H1 (cell line): ENCODE measurements around the gene CTPS2. TPM values are rescaled to one million over a fixed set of nuclear protein-coding genes. Genes with fewer than 3 reads are reported as not detected.
A peak's percentile ranks its signal among the peaks of the same experiment; 100 is the strongest.

Experiments
- CTCF ChIA-PET: fragments of 300-600 bp; sonication (Branson Sonifier 250); formaldehyde crosslinking; loops from one replicate; lab custom pipeline; 2021; ENCODE audit not compliant: partially characterized antibody; lab: Charles Lee
- POLR2A ChIA-PET: fragments of 300-600 bp; sonication (Branson Sonifier 250); formaldehyde crosslinking; loops from one replicate; lab custom pipeline; 2021; ENCODE audit warnings: inconsistent platforms; ENCODE audit not compliant: partially characterized antibody; lab: Charles Lee
- DNase-seq, 2 experiments: peaks; one replicate each; pipeline versions ENCODE4 v3.0.0 to v3.0.0-alpha.2; 2010 to 2022; ENCODE audit warnings: low spot score in 2 of 2, low read depth in 1 of 2, mixed read lengths in 1 of 2
- FAIRE-seq: peaks from 2 replicates; lab custom pipeline; 2011; peaks lifted over from hg19 to GRCh38; lab: Jason Lieb, UNC
- H2AFZ ChIP-seq: 2 replicates; pipeline ENCODE4 v1.8.1; 2012; ENCODE audit warnings: low read length, inconsistent platforms
- H2AK5ac ChIP-seq: 2 replicates; pipeline ENCODE4 v1.6.1; 2013; ENCODE audit warnings: low read depth, low read length
- H2BK120ac ChIP-seq: replicated peaks from 2 replicates; pipeline ENCODE3; 2013; ENCODE audit warnings: low read depth, low read length, inconsistent platforms
- H2BK12ac ChIP-seq: 2 replicates; pipeline ENCODE4 v1.6.1; 2013; ENCODE audit warnings: low read depth, low read length
- H2BK15ac ChIP-seq: 2 replicates; pipeline ENCODE4 v1.6.1; 2013; ENCODE audit warnings: low read length
- H2BK20ac ChIP-seq: 2 replicates; pipeline ENCODE4 v1.6.1; 2013; ENCODE audit warnings: low read length
- H2BK5ac ChIP-seq: 2 replicates; pipeline ENCODE4 v1.6.1; 2013; ENCODE audit warnings: low read depth, low read length
- H3K14ac ChIP-seq: 2 replicates; pipeline ENCODE4 v1.6.1; 2013; ENCODE audit warnings: inconsistent platforms; ENCODE audit not compliant: insufficient read length
- H3K18ac ChIP-seq: 2 replicates; pipeline ENCODE4 v1.6.1; 2013; ENCODE audit warnings: low read length; ENCODE audit errors: extremely low read depth
- H3K23ac ChIP-seq: 2 replicates; pipeline ENCODE4 v1.6.1; 2013; ENCODE audit warnings: inconsistent platforms; ENCODE audit not compliant: insufficient read length
- H3K23me2 ChIP-seq: 2 replicates; pipeline ENCODE4 v1.6.1; 2013; ENCODE audit warnings: low read depth, low read length
- H3K27ac ChIP-seq: 2 replicates; pipeline ENCODE4 v1.6.1; 2011; ENCODE audit warnings: low read depth, low read length, inconsistent platforms
- H3K27me3 ChIP-seq, 4 experiments: replicated peaks in 1 of 4; 1 replicate in 1 of 4; 2 replicates in 3 of 4; pipeline versions ENCODE4 v1.6.1 to v1.8.1; 2011 to 2013; ENCODE audit warnings: low read length in 3 of 4, mild to moderate bottlenecking in 3 of 4, inconsistent platforms in 2 of 4, mixed read lengths in 2 of 4, moderate library complexity in 1 of 4; ENCODE audit not compliant: control insufficient read depth in 3 of 4, insufficient read depth in 3 of 4; ENCODE audit errors: extremely low read depth in 1 of 4
- H3K36me3 ChIP-seq, 4 experiments: 2 replicates each; pipeline versions ENCODE4 v1.6.1 to v1.8.1; 2011 to 2013; ENCODE audit warnings: mild to moderate bottlenecking in 4 of 4, low read length in 3 of 4, moderate library complexity in 2 of 4, control low read depth in 1 of 4, inconsistent platforms in 1 of 4; ENCODE audit not compliant: insufficient read depth in 4 of 4, control insufficient read depth in 2 of 4
- H3K4ac ChIP-seq: replicated peaks from 2 replicates; pipeline ENCODE3; 2013; ENCODE audit warnings: low read length, low read depth, mixed read lengths, inconsistent platforms; ENCODE audit not compliant: insufficient read length
- H3K4me1 ChIP-seq, 4 experiments: replicated peaks in 1 of 4; 1 replicate in 1 of 4; 2 replicates in 3 of 4; pipeline versions ENCODE4 v1.6.1 to v1.8.1; 2011 to 2013; ENCODE audit warnings: low read length in 3 of 4, inconsistent platforms in 2 of 4, mixed read lengths in 1 of 4; ENCODE audit not compliant: insufficient read depth in 4 of 4, control insufficient read depth in 3 of 4
- H3K4me2 ChIP-seq, 2 experiments: 2 replicates each; pipeline versions ENCODE4 v1.6.1 to v1.8.1; 2011 to 2013; ENCODE audit warnings: low read depth in 2 of 2, low read length in 2 of 2, control low read depth in 1 of 2, inconsistent platforms in 1 of 2, mild to moderate bottlenecking in 1 of 2; ENCODE audit not compliant: insufficient read depth in 1 of 2
- H3K4me3 ChIP-seq, 4 experiments: fragments of 200-600, 300-600 bp in 1 of 4; sonication (generic), shearing (Covaris generic), sonication (Bioruptor Twin) in 1 of 4; 2 replicates each; pipeline versions ENCODE4 v1.5.1 to v1.8.1; 2011 to 2016; ENCODE audit warnings: low read length in 4 of 4, low read depth in 3 of 4, control low read depth in 2 of 4, inconsistent platforms in 2 of 4, mild to moderate bottlenecking in 2 of 4, mixed read lengths in 1 of 4, moderate library complexity in 1 of 4; ENCODE audit not compliant: insufficient read depth in 2 of 4; ENCODE audit errors: extremely low read depth in 1 of 4
- H3K56ac ChIP-seq: replicated peaks from 2 replicates; pipeline ENCODE3; 2013; ENCODE audit warnings: low read depth, mild to moderate bottlenecking, mixed read lengths, low read length, inconsistent platforms; ENCODE audit not compliant: insufficient read length
- H3K79me1 ChIP-seq: 2 replicates; pipeline ENCODE4 v1.6.1; 2013; ENCODE audit warnings: low read depth, low read length, control low read depth
- H3K79me2 ChIP-seq, 2 experiments: 2 replicates each; pipeline versions ENCODE4 v1.6.1 to v1.8.1; 2012 to 2013; ENCODE audit warnings: low read length in 2 of 2, mild to moderate bottlenecking in 2 of 2, inconsistent platforms in 1 of 2; ENCODE audit not compliant: insufficient read depth in 2 of 2, control insufficient read depth in 1 of 2
- H3K9ac ChIP-seq, 4 experiments: replicated peaks in 1 of 4; 1 replicate in 1 of 4; 2 replicates in 3 of 4; pipeline versions ENCODE4 v1.6.1 to v1.8.1; 2011 to 2013; ENCODE audit warnings: low read depth in 3 of 4, low read length in 3 of 4, control low read depth in 2 of 4, mild to moderate bottlenecking in 2 of 4, moderate library complexity in 2 of 4, inconsistent platforms in 1 of 4; ENCODE audit errors: extremely low read depth in 1 of 4
- H3K9me3 ChIP-seq, 2 experiments: 2 replicates each; pipeline versions ENCODE4 v1.6.1 to v1.8.1; 2012 to 2013; ENCODE audit warnings: mild to moderate bottlenecking in 2 of 2, moderate library complexity in 2 of 2, control low read depth in 1 of 2, inconsistent platforms in 1 of 2, low read depth in 1 of 2, low read length in 1 of 2, mixed read lengths in 1 of 2; ENCODE audit not compliant: insufficient read depth in 2 of 2
- H4K20me1 ChIP-seq, 2 experiments: replicated peaks in 1 of 2; 2 replicates each; pipeline versions ENCODE3 to v1.8.1; 2011 to 2013; ENCODE audit warnings: inconsistent platforms in 2 of 2, low read length in 2 of 2, mild to moderate bottlenecking in 1 of 2; ENCODE audit not compliant: insufficient read depth in 2 of 2, control insufficient read depth in 1 of 2
- H4K5ac ChIP-seq: 2 replicates; pipeline ENCODE4 v1.6.1; 2013; ENCODE audit warnings: low read length, low read depth, mixed read lengths, inconsistent platforms; ENCODE audit not compliant: insufficient read length
- H4K8ac ChIP-seq: 2 replicates; pipeline ENCODE4 v1.8.0; 2013; ENCODE audit warnings: mild to moderate bottlenecking, moderate library complexity, low read length, inconsistent platforms; ENCODE audit not compliant: insufficient read depth; ENCODE audit errors: extremely low read depth
- H4K91ac ChIP-seq: replicated peaks from 2 replicates; pipeline ENCODE3; 2013; ENCODE audit warnings: low read length, mixed read lengths, inconsistent platforms; ENCODE audit not compliant: insufficient read length
- CTBP2 ChIP-seq: IDR thresholded peaks from 2 replicates; pipeline ENCODE4 v1.7.0; 2011; ENCODE audit warnings: borderline replicate concordance, mild to moderate bottlenecking, moderate library complexity, mixed read lengths, low read length; ENCODE audit not compliant: insufficient read depth, insufficient read length
- GTF2F1 ChIP-seq: IDR thresholded peaks from 2 replicates; pipeline ENCODE4 v1.6.1; 2012; ENCODE audit warnings: low read depth, low read length, improper control_type of control experiment, borderline replicate concordance
- RAD21 ChIP-seq, 2 experiments: IDR thresholded peaks in 1 of 2; conservative IDR thresholded peaks in 1 of 2; 2 replicates each; pipeline ENCODE4 v1.6.1; 2011; ENCODE audit warnings: low read depth in 2 of 2, low read length in 2 of 2, improper control_type of control experiment in 1 of 2, inconsistent platforms in 1 of 2, mild to moderate bottlenecking in 1 of 2, moderate library complexity in 1 of 2
- WGBS, 2 experiments: shearing (Covaris generic) in 1 of 2; methylation state at CpG; one replicate each; pipeline versions ENCODE4 v1.1.6 to v1.1.7; 2013 to 2015; ENCODE audit warnings: low lambda C conversion rate in 2 of 2, mixed read lengths in 2 of 2, inconsistent platforms in 1 of 2, low coverage in 1 of 2, missing lambda C conversion rate in 1 of 2; ENCODE audit not compliant: insufficient replicate concordance in 2 of 2, insufficient coverage in 1 of 2, insufficient read length in 1 of 2; ENCODE audit errors: extremely low coverage in 1 of 2, missing lambda C conversion rate in 1 of 2; 5-methylcytosine and 5-hydroxymethylcytosine counted together
- polyA plus RNA-seq, 7 experiments: library from polyadenylated mRNA; depleted of rRNA in 3 of 7; stranded (reverse) in 5 of 7; unstranded in 2 of 7; fragments of >200 nt in 5 of 7; fragments of 200-250 nt in 2 of 7; gene quantifications; 1 replicate in 5 of 7; 2 replicates in 1 of 7; 4 replicates in 1 of 7; pipeline versions ENCODE4 v1.2.1 to v1.2.3, GENCODE V29; 2011 to 2013; ENCODE audit warnings: missing spikeins in 2 of 7, mixed read lengths in 2 of 7
- total RNA-seq: library from RNA; stranded (reverse); fragmentation: NEBNext Ultra II Directional; extraction: Animal tissue kit (Norgen Biotek cat#: 25700); gene quantifications from 2 replicates; pipeline ENCODE4 v1.2.1, GENCODE V29; 2021

CTPS2 gene
- total and polyA plus RNA-seq, 2 of the 8 experiments (the other 6 are each of a cell fraction or from before 2014, with no cell fraction given) = 17.1 to 34.0 TPM

DNA sequence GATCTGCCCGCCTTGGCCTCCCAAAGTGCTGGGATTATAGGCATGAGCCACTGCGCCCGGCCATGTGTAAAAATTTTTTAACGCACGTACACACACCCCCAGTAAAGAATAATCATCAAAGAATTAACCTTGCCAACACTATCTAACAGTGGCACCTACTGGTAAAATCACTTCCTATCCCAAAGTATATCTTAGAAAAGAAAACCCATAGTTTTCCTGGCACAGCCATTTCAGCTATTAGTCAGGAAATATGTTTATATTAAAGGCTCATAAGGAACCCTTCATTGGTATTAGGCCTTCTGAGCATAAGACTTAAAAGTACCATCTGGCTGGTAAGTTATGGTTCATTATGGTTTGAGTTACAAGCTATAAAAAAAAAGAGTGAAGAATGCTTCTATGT is 48.4 kb downstream of the CTPS2 start:
- H3K79me1 ChIP-seq = no peaks in the 10 kb centered on the region
- H4K91ac ChIP-seq = no peak overlapping the region
- no peak overlapping the region for H3K18ac ChIP-seq
- no peak overlapping the region for H3K56ac ChIP-seq
- no peak overlapping the region for H3K4ac ChIP-seq
- H3K79me2 ChIP-seq = no peaks in the 10 kb centered on the region
- no peak overlapping the region for H3K9ac ChIP-seq
- H3K27ac ChIP-seq = no peak overlapping the region
- H3K4me1 ChIP-seq = peaks cover 0 to 7% (median 0%) of the 10 kb centered on the region in 4 experiments; a peak in 1 of 7 replicates
- TF ChIP-seq CTBP2 = no peak
- TF ChIP-seq RAD21 (IDR thresholded peaks at IDR 0.05 in 1 of 2, conservative IDR thresholded peaks at IDR 0.05 in 1 of 2; ENCODE audit: low read depth in 2 of 2, low read length in 2 of 2) = peak; percentile 10 to 20; a peak in 2 of 4 replicates
- no peak for TF ChIP-seq GTF2F1
- CTCF ChIA-PET = interaction anchor here (0.9 to 1.6 kb wide), 11 partner anchors 9 to 452 kb away, joined by 3 to 8 read pairs (median 3); no protein-coding TSS in a partner anchor
- DNase-seq = no peak
- H4K8ac ChIP-seq = no peak overlapping the region
- H3K27me3 ChIP-seq = no peaks in the 10 kb centered on the region
- H2AFZ ChIP-seq = no peak overlapping the region
- peaks cover 0 to 21% (median 3%) of the 10 kb centered on the region in 4 experiments; a peak in 4 of 8 replicates for H3K36me3 ChIP-seq
- H4K20me1 ChIP-seq = no peaks in the 10 kb centered on the region
- no peak overlapping the region for H2BK120ac ChIP-seq
- no peak overlapping the region for H2BK12ac ChIP-seq
- H2AK5ac ChIP-seq = no peak overlapping the region
- H3K9me3 ChIP-seq = no peaks in the 10 kb centered on the region
- no peak overlapping the region for H3K23ac ChIP-seq
- H4K5ac ChIP-seq = no peak overlapping the region
- H2BK5ac ChIP-seq = no peak overlapping the region
- no peak overlapping the region for H3K14ac ChIP-seq
- no peak for FAIRE-seq
- no peak overlapping the region for H3K4me3 ChIP-seq
- POLR2A ChIA-PET = interaction anchor here (0.6 kb wide), 1 partner anchor 181 kb away, joined by 3 read pairs; no protein-coding TSS in a partner anchor
- H3K23me2 ChIP-seq = no peaks in the 10 kb centered on the region
- WGBS, 2 experiments = 90% methylated on average over 5 of the region's 5 CpGs; no CpG with 5 or more reads in 1 of the 2 experiments
- no peak overlapping the region for H2BK20ac ChIP-seq
- no peak overlapping the region for H2BK15ac ChIP-seq
- H3K4me2 ChIP-seq = no peak overlapping the region
